Bronchial epithelial cell (primary cell): Measurements from ENCODE around the gene VPS72. TPM values are rescaled to one million over a fixed set of nuclear protein-coding genes. Genes with fewer than 3 reads are reported as not detected.

ENCODE experiments used
- DNase-seq: peaks from one replicate; pipeline ENCODE4 v3.0.0-alpha.2; 2010; ENCODE audit warnings: low read depth
- FAIRE-seq: peaks from 2 replicates; lab custom pipeline; 2011; peaks lifted over from hg19 to GRCh38; lab: Jason Lieb, UNC
- H3K27me3 ChIP-seq: 2 replicates; pipeline ENCODE4 v1.5.1; 2011; ENCODE audit warnings: low read length; ENCODE audit not compliant: control insufficient read depth, insufficient read depth
- H3K36me3 ChIP-seq: 2 replicates; pipeline ENCODE4 v1.5.1; 2011; ENCODE audit warnings: low read length; ENCODE audit not compliant: control insufficient read depth, insufficient read depth
- H3K4me3 ChIP-seq: 2 replicates; pipeline ENCODE4 v1.5.1; 2011; ENCODE audit warnings: mild to moderate bottlenecking, low read depth, low read length, control low read depth
- total RNA-seq: library from RNA; depleted of rRNA; stranded (reverse); fragments of >200 nt; gene quantifications from 2 replicates; pipeline ENCODE4 v1.2.1, GENCODE V29; 2014
- TF ChIP-seq, protein P1 (sequence below): IDR thresholded peaks from 2 replicates; pipeline ENCODE4 v1.5.1; 2011; ENCODE audit warnings: mild to moderate bottlenecking, moderate library complexity, low read length, control low read depth, inconsistent platforms; ENCODE audit not compliant: insufficient read depth, severe bottlenecking

Gene VPS72, protein sequence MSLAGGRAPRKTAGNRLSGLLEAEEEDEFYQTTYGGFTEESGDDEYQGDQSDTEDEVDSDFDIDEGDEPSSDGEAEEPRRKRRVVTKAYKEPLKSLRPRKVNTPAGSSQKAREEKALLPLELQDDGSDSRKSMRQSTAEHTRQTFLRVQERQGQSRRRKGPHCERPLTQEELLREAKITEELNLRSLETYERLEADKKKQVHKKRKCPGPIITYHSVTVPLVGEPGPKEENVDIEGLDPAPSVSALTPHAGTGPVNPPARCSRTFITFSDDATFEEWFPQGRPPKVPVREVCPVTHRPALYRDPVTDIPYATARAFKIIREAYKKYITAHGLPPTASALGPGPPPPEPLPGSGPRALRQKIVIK
- total RNA-seq: 64.2 and 69.4 TPM in 2 replicates

DNA sequence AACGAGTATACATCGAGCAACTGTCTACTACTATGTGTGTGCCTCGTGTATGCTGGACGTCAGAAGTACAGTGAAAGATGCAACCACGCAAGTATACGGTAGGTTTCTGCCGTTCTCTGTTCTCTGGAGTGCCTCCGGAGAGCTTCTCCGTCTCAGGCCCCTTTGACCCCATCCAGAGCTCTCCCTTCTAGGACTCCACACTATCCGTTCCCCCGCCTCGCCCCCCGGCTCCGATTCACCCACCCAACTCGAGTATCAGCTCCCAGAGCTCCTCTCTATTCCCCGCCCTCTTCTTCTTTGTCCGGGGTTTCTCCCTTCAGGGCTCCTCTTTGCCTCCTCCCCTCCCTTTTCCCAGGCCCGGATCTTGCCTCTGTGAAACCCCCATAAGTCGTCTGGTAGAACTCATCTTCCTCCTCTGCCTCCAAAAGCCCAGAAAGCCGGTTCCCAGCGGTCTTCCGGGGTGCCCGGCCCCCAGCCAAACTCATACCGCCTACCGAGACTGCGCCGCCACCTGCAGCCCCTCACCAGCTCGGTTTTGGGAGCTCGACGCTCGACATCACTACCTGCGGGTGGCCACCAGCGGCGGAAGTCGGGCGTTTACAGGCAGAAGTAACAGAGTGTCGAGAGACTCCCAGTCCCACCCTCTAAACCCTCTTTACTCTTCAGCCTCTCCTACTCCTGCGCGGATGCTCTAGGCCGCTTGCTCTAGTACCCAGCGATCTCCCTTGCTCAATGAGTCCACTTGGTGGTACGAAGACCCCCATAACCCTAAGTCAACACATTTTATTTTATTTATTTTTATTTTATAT is at the start of gene VPS72:
TSS of gene VPS72 (minus strand) at position 561 of the 809 bp plus-strand sequence. CDS start at position 485, 76 bp downstream.
- Histone ChIP-seq H3K4me3 (peak within 1 kb of the TSS; percentile 78), H3K27me3 (no peaks in the 10 kb centered on the region), H3K36me3 (peaks cover 5% of the 10 kb centered on the region)
- TF ChIP-seq, protein P1, sequence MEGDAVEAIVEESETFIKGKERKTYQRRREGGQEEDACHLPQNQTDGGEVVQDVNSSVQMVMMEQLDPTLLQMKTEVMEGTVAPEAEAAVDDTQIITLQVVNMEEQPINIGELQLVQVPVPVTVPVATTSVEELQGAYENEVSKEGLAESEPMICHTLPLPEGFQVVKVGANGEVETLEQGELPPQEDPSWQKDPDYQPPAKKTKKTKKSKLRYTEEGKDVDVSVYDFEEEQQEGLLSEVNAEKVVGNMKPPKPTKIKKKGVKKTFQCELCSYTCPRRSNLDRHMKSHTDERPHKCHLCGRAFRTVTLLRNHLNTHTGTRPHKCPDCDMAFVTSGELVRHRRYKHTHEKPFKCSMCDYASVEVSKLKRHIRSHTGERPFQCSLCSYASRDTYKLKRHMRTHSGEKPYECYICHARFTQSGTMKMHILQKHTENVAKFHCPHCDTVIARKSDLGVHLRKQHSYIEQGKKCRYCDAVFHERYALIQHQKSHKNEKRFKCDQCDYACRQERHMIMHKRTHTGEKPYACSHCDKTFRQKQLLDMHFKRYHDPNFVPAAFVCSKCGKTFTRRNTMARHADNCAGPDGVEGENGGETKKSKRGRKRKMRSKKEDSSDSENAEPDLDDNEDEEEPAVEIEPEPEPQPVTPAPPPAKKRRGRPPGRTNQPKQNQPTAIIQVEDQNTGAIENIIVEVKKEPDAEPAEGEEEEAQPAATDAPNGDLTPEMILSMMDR: no peak
- peak; percentile 81 for DNase-seq
- FAIRE-seq: no peak

DNA sequence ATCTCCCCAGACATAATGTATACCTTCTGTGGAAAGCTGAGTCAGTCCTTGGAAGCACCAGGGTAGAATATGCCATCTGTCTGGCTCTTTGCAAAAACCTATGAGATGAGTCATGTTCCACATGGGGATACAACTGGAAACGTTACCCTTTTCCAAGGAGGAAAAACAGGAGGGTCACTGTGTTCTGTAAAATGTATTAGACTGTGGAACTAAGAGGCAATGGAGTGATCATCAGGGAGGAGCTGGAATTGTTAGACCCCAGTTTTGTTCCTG is 48.4 kb upstream of the VPS72 start:
- Histone ChIP-seq H3K27me3 (no peaks in the 10 kb centered on the region), H3K36me3 (peaks cover 49% of the 10 kb centered on the region), H3K4me3 (no peak overlapping the region)
- peak; percentile 47 for DNase-seq
- TF ChIP-seq, protein P1: no peak
- no peak for FAIRE-seq

DNA sequence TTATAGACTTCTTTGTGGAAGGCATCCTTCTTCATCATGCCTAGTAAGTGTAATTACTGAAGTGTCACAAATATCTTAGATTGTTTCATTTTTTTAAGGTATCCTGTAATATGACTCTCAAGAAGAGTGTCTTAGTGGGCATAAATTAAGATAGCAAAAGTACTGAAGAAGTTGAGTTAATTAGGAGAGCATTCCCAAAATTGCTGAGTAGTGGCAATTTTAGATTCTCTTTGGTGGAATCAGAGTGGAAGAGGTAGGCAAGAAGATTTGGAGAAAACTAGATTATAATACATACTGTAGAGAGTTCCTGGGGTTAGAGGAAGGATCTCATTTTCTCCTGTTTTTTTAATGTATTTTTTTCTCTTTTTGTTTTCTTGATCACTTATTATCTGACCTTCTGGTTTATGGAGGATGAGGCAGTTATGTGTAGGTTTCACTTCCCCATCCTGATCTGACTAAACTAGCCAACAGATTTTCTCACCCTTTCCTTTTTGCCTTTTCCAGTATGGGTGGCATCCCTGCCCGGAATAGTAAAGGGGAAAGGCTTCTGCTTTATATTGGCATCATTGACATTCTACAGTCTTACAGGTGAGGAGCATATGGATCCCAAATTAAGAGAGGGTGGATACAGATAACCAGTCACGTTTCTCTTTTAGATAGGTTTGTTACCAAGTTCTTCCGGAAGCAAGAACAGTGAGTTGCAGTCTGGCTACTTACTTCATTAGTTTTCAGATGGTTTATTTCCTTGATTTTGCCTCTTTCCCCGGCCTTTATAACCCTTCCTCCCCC is 47.9 kb upstream of the VPS72 start:
- DNase-seq (no peak), FAIRE-seq (no peak)
- Histone ChIP-seq H3K36me3 (peaks cover 44% of the 10 kb centered on the region), H3K4me3 (no peak overlapping the region), H3K27me3 (no peaks in the 10 kb centered on the region)
- TF ChIP-seq, protein P1: no peak

DNA sequence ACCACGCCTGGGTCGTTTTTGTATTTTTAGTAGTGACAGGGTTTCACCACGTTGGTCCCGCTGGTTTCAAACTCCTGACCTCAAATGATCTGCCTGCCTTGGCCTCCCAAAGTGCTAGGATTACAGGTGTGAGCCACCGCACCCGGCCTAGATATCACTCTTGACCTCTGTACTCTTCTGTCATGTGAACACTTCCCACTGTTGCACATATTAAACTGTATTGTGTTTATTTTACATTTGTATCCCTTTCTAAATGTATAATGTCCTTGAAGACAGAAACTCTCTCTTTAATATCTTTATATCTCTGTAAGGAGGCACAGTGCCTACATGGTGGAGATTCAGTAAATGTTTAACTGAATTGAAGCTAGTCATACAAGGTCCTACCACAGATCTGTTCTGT is 45.2 kb upstream of the VPS72 start:
- FAIRE-seq (no peak), DNase-seq (no peak)
- Histone ChIP-seq H3K27me3 (no peaks in the 10 kb centered on the region), H3K36me3 (peaks cover 50% of the 10 kb centered on the region), H3K4me3 (no peak overlapping the region)
- TF ChIP-seq, protein P1: no peak

DNA sequence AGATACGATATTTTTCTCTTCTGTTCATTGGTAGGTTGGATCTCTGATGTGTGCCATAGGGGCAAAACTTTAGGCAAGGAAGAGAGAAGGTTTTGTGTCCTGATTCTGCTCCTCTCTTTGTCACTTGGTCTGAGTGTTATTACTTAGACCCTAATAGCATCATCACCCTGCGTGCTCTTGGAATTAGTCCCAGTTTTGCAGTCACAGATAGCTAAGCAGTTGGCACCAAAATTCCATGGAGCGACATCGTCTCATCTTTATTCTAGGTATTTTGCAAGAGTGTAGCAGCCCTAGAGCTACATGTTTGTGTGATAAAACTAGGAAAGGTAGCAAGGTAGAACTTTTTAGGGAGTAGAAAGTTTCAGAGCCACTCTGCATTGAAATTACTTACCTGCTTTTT is 32.1 kb upstream of the VPS72 start:
- TF ChIP-seq, protein P1: no peak
- FAIRE-seq: no peak
- Histone ChIP-seq H3K36me3 (peaks cover 7% of the 10 kb centered on the region), H3K4me3 (no peak overlapping the region), H3K27me3 (no peaks in the 10 kb centered on the region)
- DNase-seq: no peak
